Fibroblast of mammary gland (primary cell): ENCODE results near the gene LUZP1.

ENCODE experiments used
- DNase-seq: peaks from one replicate; pipeline ENCODE4 v3.0.0-alpha.2; 2010; ENCODE audit warnings: low read depth
- H3K4me3 ChIP-seq: 2 replicates; pipeline ENCODE4 v1.5.1; 2011; ENCODE audit warnings: low read depth, mild to moderate bottlenecking, low read length, moderate library complexity; ENCODE audit not compliant: control insufficient read depth
- CTCF ChIP-seq: conservative IDR thresholded peaks from 2 replicates; pipeline ENCODE4 v1.5.1; 2011; ENCODE audit warnings: low read depth, low read length, inconsistent platforms; ENCODE audit not compliant: control insufficient read depth, insufficient read depth

The LUZP1 gene

GRCh38 chr1:23140940-23141596 is 27.6 kb downstream of the LUZP1 start:
- TF ChIP-seq CTCF, result no peak
- no peak overlapping the region for H3K4me3 ChIP-seq
- DNase-seq, result no peak

DNA sequence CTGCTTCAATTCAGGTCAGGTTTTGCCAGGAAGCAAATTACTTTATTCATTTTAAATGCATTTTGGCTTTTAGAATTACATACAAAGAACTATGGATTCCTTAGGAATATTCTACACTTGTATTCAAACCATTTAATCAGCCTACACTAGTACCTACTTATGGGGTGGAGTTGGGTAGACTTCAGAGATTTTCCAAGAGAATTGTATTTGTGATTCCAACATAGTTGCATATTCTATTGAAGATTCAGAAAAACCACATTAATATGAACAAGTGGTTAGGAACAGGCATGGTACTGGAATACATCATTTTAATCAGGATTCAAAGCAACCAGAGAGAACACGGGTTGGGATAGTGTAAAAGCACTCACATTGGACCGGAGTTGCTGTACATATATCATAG is 33.4 kb downstream of the LUZP1 start:
- no peak for TF ChIP-seq CTCF
- DNase-seq, result no peak
- no peak overlapping the region for H3K4me3 ChIP-seq

DNA sequence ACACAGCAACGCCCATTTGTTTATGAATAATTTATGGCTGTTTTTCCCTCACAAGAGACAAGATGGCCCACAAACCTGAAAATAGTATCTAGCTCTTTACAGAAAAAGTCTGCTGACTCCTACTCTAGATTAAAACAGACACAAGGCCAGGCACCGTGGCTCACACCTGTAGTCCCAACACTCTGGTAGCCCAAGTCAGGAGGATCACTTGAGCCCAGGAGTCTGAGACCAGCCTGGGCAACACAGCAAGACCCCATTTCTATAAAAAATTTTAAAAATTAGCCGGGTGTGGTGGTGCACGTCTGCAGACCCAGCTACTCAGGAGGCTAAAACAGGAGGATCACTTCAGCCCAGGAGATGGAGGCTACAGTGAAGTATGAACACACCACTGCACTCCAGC is 34.6 kb downstream of the LUZP1 start:
- no peak overlapping the region for H3K4me3 ChIP-seq
- TF ChIP-seq CTCF, result no peak
- no peak for DNase-seq

- TF ChIP-seq CTCF, result no peak
- no peak for DNase-seq
- H3K4me3 ChIP-seq, result no peak overlapping the region
Measured at GRCh38 chr1:23133587-23133986, 35.1 kb downstream of the LUZP1 start.

DNA sequence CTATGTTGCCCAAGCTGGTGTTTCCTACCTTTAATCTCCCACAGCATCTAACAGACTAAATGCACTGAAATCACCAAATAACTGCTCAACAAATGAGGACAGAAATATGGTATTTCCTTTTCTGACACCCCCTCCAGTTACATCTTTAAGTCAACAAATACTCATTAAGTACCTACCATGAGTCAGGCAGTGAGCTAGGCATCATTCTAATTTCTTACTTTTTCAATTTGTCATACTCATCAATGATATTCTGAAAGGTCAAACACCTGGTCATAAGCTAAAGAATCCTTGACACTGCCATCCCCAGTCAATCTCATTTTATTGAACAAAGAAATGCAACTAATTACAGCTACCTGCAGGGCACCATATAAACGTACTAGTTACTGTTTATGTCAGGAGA is 36.6 kb downstream of the LUZP1 start:
- no peak for DNase-seq
- no peak for TF ChIP-seq CTCF
- no peak overlapping the region for H3K4me3 ChIP-seq

DNA sequence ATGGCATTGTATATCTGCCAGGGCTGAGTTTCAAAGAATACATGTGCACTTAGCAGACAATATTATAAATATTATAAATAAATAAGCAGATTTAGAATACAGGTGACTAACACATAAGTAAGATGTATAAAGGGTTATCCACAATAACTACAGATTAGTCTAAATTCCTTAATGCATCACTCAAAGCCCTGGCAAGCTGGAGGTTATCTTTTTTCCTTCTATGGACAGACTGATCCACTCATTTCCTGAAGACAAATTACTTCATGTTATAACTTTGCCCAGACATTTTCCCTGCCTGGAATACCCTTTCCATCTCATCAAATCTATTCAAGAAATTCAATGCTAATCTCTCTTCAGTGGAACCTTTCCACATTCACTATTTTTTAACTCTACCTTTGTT is 38.8 kb downstream of the LUZP1 start:
- H3K4me3 ChIP-seq, result no peak overlapping the region
- no peak for DNase-seq
- no peak for TF ChIP-seq CTCF

DNA sequence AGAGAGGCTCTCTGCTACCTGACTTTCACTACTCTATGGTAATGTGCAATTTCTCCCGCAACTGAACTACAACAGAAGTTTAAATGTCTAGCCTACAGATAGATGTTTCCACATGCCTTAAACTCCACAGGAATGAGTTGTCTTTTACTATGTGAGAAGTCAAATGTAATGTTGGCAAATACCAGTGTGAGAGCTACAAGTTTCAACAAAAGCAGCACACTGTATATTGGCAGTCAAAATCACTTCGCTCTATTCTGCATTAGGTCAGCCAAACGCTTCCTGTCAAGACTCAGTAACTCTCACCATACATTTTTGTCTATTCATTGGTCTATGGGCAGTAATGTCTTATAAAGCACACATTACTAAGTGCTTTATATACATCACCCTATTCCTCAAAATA is 41.9 kb downstream of the LUZP1 start:
- DNase-seq, result peak; percentile 50
- TF ChIP-seq CTCF, result no peak
- H3K4me3 ChIP-seq, result no peak overlapping the region
